WI38 (cell line): Measurements from ENCODE around the gene BOK.

Experiments used
- H3K4me3 ChIP-seq: 2 replicates; pipeline ENCODE4 v1.5.1; 2011; ENCODE audit warnings: low read depth, mild to moderate bottlenecking, control low read depth, low read length
- TF ChIP-seq, protein P1 (sequence below): IDR thresholded peaks from 2 replicates; pipeline ENCODE4 v1.5.1; 2012; ENCODE audit warnings: low read depth, mild to moderate bottlenecking, control low read depth, low read length

The BOK gene

DNA sequence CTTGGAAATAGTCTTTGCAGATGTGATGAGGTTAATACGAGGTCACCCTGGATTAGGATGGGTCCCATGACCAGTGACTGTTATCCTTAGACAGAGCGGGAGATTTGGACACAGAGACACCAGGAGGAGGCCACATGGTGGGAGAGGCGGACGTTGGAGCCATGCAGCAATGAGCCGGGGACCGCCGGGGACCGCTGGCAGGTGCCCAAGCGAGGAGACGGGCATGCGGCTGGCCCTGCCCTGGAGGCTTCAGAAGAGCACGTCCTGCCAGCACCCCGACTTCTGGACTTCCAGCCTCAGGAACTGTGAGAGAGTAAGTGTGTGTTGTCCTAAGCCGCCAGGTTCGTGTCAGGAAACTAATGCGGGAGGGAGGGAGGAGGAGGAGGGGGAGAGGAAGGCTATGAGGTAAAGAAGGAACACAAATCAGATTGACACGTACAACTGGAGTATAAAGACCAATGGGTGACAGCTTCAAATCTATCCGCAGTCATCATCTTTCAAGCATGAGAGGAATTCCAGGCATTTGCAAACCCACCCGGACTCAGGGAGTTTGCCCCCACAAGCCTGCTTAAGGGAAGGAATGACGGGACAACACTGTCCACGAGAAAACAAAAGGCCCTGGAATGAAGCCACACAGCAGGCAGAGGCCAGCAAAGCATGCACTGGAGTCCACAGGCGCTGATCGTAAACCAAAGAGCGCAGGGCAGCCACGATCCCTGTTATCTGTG, 11.6 kb upstream of the BOK start:
- H3K4me3 ChIP-seq = peak overlapping the region; percentile 37
- TF ChIP-seq, protein P1, sequence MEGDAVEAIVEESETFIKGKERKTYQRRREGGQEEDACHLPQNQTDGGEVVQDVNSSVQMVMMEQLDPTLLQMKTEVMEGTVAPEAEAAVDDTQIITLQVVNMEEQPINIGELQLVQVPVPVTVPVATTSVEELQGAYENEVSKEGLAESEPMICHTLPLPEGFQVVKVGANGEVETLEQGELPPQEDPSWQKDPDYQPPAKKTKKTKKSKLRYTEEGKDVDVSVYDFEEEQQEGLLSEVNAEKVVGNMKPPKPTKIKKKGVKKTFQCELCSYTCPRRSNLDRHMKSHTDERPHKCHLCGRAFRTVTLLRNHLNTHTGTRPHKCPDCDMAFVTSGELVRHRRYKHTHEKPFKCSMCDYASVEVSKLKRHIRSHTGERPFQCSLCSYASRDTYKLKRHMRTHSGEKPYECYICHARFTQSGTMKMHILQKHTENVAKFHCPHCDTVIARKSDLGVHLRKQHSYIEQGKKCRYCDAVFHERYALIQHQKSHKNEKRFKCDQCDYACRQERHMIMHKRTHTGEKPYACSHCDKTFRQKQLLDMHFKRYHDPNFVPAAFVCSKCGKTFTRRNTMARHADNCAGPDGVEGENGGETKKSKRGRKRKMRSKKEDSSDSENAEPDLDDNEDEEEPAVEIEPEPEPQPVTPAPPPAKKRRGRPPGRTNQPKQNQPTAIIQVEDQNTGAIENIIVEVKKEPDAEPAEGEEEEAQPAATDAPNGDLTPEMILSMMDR = no peak

DNA sequence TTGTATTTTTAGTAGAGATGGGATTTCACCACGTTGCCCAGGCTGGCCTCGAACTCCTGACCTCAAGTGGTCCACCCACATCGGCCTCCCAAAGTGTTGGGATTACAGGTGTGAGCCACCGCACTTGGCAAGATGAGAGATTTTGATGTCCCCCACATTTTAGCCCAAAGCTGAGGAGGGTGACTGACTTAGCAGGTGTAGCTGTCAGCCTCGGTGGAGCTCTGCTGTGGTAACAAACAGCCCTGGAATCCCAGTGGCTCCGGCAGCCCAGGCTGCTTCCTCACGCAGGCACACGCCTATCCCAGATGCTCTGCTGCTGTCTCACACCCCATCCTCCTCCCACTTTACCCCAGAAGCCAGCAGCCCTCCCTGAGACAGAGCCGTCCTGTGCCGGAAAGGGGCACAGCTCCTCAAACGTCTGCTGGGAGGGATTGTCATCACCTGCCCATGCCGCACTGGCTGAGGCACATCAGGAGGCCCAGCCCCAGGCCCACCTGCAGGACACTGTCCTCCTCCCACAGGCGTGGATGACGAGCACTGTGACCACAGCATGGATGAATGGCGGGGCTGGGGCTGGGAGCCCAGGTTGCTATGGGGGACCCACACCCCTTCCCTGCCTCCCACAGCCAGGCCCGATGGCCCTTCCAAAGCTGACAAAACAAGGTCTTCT, 10.6 kb upstream of the BOK start:
- H3K4me3 ChIP-seq = no peak overlapping the region; the same call in 1 of the 2 replicates
- TF ChIP-seq, protein P1 = no peak

DNA sequence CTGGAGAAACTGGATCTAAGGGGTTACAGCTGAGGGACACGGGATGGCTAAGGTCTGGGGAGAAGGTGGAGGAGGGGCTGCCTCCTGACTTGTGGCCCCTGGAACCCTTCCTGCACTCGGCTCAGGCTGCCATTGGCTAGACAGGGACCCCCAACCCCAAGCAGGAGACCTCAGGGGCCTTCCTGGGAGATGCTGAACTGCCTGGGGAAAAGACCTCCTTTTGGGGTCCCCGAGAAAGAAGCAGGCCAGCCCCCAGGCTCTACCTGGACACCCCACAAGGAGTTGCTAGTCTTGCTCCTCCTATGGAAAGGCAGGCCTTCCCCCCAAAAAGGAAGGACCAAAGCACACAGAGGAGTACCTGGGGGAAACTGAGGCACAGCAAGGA, 10.1 kb upstream of the BOK start:
- TF ChIP-seq, protein P1 = no peak
- no peak overlapping the region for H3K4me3 ChIP-seq

DNA sequence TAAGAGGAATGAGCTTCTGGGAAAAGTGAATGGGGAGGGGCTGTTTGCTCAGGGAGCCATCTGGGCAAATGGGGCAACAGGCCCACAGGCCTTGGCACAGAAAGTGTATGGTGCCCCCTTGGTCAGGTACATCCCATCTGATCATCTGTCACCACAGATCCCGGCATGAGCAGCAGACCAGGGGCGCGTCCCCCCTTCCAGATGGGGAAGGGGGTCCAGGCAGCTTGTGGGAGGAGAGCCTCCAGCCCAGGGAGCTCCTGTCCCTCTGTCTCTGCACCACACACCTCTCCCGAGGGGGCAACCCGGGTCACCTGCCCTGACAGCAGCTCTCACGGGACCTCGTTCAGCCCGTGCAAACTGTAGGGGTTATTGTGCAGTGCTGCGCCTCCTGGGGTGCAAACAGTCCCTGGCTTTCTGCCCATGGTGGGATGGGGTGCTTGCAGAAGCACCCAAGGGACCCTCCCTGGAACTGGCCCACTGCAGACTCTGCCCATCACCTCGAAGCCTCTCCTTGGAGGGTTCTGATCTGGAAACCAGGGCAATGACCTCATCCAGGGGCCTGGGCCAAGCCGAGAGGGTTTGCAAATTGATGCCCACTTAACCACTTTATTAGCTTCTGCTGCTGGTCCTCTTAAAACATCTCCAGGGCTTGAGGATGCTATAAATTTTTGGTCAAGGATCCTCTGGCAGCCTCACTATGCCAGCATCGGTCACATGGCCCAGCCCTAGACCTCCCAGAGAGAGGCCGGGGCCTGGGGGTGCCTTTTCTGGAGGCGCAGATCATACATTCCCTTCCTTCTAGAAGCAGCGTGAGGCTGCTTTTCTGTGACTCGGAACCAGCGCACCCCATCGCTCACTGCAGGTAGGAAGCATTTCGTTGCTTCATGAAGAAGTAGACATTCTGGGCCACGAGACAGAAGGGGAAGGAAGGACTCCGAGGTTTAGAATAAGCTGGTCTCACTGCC, 7.6 kb upstream of the BOK start:
- TF ChIP-seq, protein P1 = no peak
- H3K4me3 ChIP-seq = no peak overlapping the region

DNA sequence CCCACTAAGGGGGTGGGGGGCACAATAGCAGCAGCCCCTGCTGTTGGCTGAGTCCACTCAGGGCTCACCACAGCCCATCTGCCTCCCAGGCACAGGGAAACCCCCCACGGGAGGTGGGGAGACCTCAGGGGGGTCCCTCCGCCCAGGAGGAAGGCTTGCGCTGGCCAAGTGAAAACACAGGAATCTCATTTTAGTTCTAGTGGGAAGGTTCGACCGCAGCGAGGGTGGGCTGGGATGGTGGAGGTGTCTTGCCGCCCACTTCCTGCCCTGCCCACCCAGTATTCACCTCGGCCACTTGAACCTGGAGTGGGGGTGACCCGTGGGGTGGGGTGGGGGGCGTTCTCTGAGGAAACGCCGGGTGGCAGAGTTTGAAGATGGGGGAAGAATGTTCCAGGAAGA, 6.9 kb upstream of the BOK start:
- TF ChIP-seq, protein P1 = no peak
- no peak overlapping the region for H3K4me3 ChIP-seq

DNA sequence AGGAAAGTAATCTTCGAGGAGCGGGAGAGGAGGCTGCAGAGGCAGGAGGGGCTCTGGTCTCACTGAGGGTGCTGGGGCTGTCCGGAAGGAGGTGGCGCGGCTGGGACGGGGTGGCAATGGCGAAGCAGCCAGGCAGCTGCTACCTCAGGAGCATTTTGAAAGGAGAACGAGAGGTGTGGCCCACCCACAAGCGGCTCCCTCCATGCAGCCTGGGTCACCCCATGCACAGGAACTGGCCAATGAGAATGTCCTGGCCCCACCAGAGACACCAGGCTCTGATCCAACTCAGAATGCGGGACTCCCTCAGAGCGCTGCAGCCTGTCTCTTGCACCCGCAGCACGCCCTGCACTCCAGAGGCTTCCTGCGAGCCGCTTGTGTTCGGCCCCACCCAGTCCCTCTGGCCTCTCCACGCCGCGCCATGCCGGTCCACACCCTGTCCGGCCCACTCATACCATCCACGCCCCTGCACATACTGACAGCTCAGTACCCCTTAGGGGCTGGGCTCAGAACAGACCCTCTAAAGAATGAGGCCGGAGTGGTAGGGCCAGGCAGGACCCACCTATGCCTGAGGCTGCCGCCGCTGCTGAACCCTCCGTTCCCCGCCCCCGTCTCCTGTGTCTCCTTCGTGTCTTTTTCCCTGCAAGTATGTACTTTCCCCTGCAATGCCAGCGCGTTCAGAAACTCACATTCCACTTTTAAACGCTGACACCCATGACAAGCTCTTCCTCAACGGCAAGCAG, 6.4 kb upstream of the BOK start:
- TF ChIP-seq, protein P1 = no peak
- H3K4me3 ChIP-seq = no peak overlapping the region
